NCI-H82 treated with DMSO at 0.1 percent for 48 hours (cell line): ENCODE data around the gene MACROD2.
"Not testable (repeated sequence)": the region's sequence is repeated elsewhere in the genome, so short reads cannot be mapped to it uniquely, and the experiment has no call there.

Source experiments
- DNase-seq: peaks from one replicate; lab custom pipeline; 2025; ENCODE audit not compliant: unreplicated experiment; lab: John Stamatoyannopoulos, UW

The MACROD2 gene

DNA sequence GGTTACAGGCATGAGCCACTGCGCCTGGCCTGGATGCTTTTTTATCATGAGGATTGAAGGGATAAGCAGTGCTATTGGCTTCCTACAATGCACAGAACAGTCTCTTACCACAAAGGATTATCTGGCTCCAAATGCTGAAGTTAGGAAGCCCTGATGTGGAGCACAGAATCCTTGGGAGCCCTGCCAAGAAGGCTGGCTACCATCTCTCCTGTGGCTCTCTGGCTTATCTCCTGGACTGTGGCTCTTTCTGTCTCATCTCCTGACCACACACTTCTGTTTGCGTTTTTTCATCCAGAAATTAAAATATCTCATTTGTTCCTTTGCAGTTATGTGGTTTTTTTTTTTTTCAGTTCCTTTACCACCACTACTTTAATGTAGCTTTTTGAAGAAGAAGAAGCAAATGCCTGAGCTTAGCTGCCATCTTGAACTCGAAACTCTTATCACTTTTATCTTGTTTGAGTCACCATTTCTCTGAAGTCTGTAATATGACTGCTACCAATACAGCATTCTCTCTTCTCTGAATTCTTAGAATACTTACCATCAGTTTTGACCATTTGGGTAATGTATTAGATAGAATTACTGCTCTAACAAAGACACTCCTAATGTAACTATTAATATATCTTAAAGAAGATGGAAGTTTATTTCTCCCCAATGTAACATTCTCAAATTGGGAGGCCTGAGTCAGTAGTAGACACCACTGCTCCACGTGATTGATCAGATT, 1533.2 kb downstream of the MACROD2 start:
- peak; percentile 44 for DNase-seq

DNA sequence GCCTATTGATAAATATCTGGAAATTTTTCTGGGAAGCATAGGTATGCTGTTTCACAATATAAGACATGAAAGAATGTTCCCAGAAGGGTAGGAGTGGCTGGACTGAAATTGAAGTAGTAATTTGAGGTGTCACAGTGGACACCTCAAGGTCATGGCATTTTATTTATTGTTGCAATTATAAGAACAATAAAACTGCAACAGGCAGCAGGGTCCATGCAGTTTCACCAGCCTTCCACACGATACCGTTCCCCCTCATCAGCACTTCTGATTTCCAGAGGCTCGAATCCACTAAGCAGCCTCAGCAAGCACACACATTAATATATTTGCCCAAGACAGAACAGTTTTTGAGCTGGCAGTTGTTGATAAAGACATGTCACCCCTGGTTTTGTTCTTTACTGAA, 1540.5 kb downstream of the MACROD2 start:
- DNase-seq: no peak

DNA sequence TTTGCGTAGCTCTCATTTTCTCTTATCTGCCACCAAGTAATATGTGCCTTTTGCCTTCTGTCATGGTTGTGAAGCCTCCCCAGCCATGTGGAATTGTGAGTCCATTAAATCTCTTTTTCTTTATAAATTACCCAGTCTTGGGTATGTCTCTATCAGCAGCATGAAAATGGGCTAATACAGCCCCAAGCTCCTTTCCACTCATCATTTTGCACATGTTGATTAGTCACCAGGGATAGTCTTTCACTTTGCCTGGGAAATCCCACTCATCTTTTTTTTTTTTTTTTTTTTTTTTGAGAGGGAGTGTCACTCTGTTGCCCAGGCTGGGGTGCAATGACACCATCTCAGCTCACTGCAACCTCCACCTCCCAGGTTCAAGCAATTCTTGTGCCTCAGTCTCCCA, 1541.9 kb downstream of the MACROD2 start:
- DNase-seq: not testable (repeated sequence)

DNA sequence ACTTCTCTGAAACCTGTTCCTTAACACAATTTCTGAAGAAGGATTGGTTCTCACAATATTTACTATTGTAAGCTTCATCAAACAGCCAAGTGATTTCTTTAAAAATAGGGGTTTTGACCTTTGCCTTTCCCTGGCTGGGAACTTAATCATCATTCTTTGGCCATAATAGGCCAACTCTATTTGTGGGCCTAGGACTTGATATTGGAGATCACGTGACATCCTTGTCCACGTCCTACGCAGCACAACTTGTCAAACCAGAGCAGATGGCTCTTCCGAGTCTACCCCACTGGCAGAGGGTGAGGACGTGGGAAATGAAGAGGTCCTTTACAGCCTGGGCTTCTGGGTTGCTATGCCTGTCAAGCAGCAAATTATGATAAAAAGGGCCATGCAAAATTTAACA, 1547.3 kb downstream of the MACROD2 start:
- DNase-seq: no peak

DNA sequence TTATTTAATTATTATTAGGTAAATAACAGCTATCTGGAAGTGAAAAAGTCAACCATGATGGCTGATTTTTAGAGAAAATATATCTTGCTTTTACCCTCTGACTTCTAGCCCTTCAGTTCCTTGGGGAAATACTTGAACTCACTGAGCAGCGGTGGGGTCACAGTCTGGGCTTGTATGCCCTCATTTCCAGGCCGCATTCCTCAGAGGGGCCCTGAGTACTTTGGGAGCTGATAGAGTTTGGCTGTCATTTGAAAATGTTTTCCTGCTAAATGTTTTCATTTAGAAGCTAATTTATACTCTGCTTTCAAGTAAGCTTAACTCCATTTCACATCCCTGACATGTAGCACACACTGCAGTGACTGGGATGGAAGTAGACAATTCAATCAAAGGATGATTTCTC, 1549.4 kb downstream of the MACROD2 start:
- DNase-seq: no peak

DNA sequence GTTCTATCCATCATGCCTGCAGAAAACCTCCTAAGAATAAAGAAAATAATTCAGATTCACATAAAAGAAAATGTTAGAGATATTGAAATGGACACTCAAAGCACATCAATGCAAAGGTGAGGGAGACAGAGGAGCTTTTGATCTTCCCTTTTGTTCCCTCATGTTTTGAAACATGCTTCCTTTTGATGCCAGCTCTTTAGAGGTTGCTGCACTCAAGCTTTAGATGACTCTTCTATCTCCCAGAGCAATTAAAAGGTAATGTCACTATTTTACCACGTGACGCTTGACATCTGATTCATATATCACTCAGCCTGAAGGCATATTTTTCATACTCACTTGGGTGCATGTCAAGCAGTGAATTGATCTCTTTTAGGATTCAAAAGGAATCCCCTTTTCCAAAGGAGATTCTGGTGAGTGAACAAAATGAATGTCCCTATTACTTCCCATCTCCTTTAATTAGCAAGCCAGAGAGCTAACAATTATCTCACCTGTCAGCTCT, 1551.3 kb downstream of the MACROD2 start:
- DNase-seq: no peak

DNA sequence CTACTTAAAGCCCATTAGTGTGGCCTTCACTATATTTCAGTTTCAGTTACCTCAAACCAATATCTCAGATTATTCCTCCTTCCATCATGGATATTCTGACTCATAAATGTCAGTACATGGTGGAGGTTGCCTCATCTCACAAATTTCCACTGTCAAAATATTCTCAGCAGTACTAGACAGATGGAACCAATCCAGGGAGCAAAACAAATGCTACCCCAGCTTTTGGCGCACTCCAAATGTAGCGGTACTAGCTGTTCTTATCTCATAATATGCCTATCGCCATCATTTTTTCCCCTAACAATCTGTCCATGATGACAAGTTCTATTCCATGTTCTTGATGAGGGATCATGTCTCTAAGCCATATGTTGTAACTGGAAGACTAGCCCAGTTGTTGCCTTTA, 1551.8 kb downstream of the MACROD2 start:
- no peak for DNase-seq

DNA sequence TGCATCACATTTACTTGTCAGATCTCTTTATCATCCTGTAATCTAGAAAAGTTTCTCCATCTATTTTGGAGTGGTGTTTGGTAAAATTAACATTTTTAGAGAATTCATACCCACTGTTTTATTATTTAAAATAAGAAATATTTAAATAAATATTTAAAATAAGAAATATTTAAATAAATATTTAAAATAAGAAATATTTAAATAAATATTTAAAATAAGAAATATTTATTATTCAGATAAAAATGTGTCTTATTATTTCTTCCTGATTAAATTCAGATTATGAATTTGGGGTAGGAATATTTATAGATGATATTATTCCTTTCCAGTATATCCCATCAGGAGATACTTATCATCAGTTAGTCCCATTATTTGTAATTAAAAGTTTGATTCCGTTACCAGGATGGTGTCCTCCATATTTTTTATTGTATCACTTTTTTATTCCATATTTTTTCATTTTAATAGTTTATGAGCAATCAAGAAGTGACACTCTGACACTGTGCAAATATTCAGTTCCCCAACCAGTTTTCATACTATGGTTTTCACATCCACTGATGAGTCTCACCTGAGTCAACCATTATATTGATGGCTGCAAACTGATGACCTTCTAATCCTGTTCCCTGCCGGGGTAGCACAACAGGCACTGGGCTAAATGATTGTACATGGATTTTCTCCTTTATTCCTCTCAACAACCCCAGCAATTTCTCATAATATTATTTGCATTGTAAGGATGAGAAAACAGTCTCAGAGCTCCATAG, 1555.0 kb downstream of the MACROD2 start:
- no peak for DNase-seq

DNA sequence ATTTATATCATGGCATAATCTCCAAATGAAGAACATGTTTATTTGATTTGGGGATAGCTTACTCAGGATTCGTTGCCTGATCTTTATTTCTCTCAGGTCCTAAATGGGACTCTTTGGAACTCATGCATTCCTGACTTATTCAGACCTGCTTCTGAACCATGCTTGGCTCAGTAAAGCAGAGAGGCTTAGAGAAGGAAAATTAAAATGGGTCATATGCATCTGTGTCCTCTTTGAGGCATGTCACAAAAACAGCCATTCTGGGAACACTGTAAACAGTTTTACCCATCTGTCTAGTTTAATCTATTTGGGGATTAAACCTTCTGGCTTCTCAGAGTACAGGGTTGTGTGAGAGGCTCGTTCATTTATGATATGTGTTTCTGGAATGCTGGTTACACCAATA, 1560.6 kb downstream of the MACROD2 start:
- peak; percentile 97 for DNase-seq

DNA sequence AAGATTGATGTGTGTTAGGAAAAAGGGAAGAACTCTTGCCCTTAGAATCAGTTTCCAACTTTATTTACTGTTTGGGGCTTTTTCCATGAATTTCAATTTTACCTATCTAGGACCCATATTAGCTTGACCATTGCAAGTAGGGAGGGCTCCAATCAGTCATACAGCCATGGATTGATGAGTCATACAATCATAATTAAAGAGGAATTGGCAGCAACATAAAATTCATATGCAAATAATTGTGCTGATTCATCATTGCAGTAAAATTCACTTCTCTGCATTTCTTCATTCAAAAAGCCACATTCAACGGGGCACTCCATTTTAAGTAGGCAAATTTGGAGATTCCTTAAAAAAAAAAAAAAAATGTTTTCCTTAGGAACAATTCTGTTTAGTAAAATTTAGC, 1561.6 kb downstream of the MACROD2 start:
- no peak for DNase-seq

DNA sequence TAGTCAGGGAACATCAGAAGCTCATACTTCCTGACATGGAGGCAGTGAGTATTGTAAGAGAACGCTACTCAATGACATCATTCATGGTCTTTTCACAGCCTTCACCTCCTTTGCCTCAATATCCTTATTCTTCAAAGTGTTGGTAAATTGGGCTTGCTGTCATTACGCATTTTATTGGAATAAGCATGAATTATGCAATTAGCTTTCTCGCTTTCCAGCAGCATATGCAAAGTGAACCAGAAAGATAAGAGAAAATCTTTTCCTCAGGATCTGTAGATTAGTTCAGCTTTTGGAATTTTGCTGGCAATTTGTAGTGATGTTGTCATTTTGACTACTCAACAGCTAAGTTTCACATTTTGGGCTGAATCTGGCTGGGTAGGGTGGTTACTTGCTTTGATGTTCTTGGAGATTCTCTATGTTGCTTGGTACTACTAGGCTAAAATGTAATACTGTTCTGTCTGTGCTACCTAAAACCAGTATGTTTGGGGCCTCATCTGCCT, 1565.8 kb downstream of the MACROD2 start:
- no peak for DNase-seq

DNA sequence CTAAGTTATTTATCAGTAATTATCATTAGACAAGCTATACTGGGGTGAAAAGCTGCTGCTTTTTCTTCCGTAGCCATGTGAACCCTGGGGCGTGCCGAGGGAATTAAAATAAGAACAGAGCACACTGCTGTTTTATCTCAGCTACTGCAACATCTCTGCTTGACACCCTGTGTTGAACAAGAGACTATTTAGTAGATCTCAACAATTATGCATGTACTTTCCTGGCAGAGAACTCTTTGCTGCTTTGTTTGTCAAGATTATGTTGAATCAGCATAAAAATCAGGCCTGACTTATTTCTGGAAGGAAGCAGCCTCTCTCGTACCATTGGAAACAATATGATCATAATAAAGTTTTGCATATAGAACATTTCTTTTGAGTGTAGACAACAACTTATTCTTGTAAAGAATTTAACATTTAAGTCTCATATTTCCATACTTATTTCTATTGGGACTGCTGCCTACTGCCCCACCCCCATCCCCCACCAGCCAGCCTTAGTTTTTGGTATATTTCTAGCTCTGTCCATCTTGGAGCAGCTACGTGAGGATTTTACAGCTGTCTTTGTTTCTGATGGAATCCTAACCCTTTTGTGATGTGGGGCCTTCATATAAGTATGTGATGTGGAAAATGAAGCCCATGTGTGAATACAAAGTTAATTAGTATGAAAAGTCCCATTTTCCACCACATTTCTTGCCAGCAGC, 1566.5 kb downstream of the MACROD2 start:
- no peak for DNase-seq

DNA sequence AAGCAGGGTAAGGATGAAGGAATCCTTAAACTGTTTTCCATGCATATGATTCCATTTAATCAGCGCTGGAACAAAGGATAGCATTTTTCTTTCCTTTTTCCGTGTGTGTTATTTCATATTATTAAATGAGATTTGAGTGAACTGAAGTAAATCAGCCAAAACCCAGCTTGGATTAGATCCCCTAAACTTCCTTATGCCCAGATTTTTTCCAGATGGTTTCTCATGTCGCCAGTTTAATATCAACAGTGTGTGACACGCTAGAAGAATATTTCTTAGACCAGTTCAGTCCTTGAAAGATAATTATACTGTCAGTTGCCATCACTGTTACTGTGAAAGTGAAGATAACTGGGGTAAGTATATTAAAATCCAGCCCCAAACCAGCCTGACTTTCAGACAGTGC, 1568.5 kb downstream of the MACROD2 start:
- no peak for DNase-seq

DNA sequence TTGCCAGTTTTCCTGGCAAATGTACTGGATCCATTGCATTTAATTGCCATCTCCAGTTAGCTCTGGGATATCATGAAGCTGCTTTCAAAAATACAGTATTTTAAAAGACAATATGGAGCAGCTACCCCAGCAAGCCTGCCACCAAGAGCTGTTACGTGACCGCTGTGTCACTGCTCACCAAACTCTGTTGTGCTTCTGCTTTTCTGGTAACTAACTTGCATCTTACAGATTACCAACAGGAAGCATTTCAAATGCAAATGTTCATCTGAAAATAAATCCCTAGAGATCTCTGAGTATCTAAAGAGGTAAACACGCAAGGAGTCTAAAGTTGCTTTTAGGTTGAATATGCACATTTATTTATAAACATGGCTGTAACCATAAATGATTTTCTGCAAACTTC, 1569.7 kb downstream of the MACROD2 start:
- no peak for DNase-seq

DNA sequence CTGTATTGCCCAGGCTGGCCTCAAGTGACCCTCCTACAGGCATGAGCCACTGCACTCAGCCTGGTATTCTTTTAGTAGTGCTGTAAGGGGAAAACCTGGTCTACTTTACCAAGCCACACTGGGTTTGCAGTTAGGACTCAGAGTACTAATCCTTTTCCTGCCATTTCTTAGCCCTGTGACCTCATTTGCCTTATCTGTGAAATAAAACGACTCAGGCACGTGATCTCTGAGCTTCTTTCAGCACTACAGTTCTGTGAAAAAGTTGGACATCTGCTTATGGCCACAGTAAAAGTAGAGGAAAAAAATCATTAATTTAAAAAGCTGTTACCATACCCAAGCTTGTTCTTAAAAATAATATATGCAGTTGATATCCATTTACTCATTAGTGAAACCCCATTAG, 1570.5 kb downstream of the MACROD2 start:
- DNase-seq: peak; percentile 69

DNA sequence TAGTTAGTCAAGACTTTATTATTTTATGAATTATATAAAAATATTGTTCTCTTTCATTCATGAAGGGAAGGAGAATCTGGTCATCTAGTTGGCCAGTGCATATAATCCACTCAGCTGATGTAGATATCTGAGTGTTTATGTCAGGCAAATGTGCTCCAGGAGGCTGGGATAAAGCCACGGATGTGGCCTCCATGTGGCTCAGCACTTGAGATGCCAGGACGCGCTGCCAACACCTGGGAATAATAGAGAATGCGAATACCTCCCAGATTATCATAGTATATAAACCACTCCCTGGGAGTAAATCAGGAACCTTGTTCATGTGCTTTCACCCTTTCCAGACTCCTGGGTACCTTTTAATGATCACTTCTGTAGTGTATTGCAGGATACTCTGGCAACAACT, 1571.9 kb downstream of the MACROD2 start:
- no peak for DNase-seq

DNA sequence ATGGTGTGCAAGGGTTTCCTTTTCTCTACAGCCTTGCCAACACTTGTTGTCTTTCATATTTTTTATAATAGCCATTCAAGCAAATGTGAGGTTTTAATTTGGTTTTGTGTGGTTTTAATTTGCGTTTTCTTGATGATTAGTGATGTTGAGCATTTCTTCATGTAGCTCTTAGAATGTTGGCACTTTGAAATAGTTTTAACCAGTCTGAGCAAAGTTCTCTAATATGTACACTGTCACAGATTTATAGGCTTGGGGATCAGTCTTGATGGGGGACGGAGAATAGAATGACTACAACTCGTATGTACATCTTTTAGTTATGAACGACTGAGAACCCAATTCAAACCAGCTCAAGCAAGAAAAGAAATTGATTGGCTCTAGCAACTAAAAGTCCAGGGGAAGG, 1574.8 kb downstream of the MACROD2 start:
- no peak for DNase-seq

DNA sequence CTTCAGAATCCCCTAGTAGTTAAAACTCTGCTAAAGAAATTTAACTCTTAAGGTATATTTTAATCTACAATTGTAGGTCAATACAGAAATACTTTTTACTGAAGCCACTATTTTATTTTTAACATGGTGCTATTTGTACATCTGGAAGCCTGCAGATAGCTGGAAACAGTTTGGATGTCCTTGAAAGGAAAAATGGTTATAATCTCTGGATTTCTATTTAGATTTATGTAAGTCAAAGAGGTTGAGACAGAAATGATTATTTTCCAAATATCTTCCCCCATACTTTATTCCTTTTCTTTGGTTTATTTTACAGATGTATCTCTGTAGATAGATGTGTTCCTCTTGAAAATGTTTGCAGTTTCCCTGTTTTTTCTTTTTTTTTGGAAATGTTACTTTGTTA, 1575.7 kb downstream of the MACROD2 start:
- DNase-seq: no peak

DNA sequence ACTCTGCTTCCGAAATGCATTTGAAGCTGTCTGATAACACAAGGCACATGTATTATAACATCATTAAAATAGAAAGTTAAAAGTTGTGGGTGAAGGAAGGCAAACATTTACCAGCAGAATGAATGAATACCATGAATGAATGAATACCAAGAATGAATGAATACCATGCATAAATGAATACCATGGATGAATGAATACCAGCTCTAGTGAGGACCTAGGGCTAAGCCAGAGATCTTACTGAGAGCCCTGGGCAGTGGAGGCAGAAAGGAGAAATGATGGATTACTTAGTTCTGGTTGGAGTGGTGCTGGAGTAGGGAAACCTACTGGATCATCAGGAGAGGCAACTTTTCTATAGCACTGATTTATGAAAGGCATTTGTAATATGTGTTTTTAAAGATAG, 1579.9 kb downstream of the MACROD2 start:
- DNase-seq: no peak

DNA sequence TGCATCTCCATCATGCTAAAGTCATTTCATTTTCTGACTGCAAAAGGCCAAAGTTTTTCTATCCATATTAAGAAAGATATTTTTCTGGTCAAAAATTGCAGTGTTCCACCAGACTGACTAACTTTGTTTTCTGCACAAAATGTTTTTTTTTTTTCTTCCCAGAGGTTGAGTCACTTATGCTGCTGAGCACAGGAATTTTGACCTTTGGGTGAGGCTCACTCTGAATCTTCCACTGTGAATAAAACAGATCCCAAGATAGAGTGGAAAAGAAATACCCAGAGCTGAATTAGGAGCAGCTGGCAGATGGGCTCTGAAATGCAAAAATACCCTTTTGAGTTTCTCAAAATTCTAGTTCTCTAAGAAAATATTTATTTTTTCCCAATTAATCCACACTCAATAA, 1581.1 kb downstream of the MACROD2 start:
- no peak for DNase-seq

DNA sequence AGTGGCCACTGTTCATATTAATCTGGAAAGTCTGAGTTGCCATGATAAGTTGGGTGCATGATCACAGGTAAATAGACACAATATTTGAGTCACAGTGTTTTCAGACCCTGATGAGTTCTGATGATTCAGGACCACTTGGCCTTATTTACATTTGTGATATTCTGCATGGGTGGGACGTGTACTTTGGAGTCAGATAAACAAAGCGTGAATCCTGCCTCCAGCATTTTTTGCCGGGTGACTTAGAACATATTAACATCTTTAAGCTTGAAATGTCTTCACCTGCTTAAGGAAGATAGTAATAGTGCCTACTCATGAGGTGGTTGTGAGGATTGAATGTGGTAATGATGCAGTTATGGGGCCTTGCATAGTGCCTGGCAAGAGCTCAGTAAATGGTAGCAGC, 1582.8 kb downstream of the MACROD2 start:
- no peak for DNase-seq

DNA sequence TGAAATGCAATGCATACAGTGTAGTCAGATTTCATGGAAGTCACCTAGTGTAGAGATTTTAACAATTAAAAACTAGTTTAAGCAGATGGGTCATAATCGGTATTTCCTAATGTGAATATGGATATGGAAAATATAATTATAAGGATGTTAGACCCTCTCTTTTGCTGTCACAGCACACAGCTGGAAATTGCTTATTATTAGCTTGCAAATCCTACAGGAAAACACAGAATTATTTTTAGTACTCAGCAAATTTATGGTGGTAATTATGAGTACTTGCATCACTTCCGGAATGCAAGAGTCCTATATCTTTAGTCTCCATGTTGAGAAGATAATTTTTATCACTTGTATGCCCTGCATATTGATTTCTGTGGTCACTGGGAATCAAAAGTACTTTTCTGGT, 1584.4 kb downstream of the MACROD2 start:
- DNase-seq: no peak
